Bronchial epithelial cell (primary cell): ENCODE data around the gene KIT. TPM values are rescaled to one million over a fixed set of nuclear protein-coding genes. Genes with fewer than 3 reads are reported as not detected.

Experiments used
- DNase-seq: peaks from one replicate; pipeline ENCODE4 v3.0.0-alpha.2; 2010; ENCODE audit warnings: low read depth
- FAIRE-seq: peaks from 2 replicates; lab custom pipeline; 2011; peaks lifted over from hg19 to GRCh38; lab: Jason Lieb, UNC
- H3K27me3 ChIP-seq: 2 replicates; pipeline ENCODE4 v1.5.1; 2011; ENCODE audit warnings: low read length; ENCODE audit not compliant: control insufficient read depth, insufficient read depth
- H3K36me3 ChIP-seq: 2 replicates; pipeline ENCODE4 v1.5.1; 2011; ENCODE audit warnings: low read length; ENCODE audit not compliant: control insufficient read depth, insufficient read depth
- H3K4me3 ChIP-seq: 2 replicates; pipeline ENCODE4 v1.5.1; 2011; ENCODE audit warnings: mild to moderate bottlenecking, low read depth, low read length, control low read depth
- total RNA-seq: library from RNA; depleted of rRNA; stranded (reverse); fragments of >200 nt; gene quantifications from 2 replicates; pipeline ENCODE4 v1.2.1, GENCODE V29; 2014
- TF ChIP-seq, protein P1 (sequence below): IDR thresholded peaks from 2 replicates; pipeline ENCODE4 v1.5.1; 2011; ENCODE audit warnings: mild to moderate bottlenecking, moderate library complexity, low read length, control low read depth, inconsistent platforms; ENCODE audit not compliant: insufficient read depth, severe bottlenecking

Gene KIT
- total RNA-seq, 1 donor from 2014 or later, result under 0.01 TPM

GRCh38 chr4:54746218-54746617 lies 88.5 kb downstream of the KIT start:
- no peak overlapping the region for H3K4me3 ChIP-seq
- TF ChIP-seq, protein P1, sequence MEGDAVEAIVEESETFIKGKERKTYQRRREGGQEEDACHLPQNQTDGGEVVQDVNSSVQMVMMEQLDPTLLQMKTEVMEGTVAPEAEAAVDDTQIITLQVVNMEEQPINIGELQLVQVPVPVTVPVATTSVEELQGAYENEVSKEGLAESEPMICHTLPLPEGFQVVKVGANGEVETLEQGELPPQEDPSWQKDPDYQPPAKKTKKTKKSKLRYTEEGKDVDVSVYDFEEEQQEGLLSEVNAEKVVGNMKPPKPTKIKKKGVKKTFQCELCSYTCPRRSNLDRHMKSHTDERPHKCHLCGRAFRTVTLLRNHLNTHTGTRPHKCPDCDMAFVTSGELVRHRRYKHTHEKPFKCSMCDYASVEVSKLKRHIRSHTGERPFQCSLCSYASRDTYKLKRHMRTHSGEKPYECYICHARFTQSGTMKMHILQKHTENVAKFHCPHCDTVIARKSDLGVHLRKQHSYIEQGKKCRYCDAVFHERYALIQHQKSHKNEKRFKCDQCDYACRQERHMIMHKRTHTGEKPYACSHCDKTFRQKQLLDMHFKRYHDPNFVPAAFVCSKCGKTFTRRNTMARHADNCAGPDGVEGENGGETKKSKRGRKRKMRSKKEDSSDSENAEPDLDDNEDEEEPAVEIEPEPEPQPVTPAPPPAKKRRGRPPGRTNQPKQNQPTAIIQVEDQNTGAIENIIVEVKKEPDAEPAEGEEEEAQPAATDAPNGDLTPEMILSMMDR, result no peak
- no peaks in the 10 kb centered on the region for H3K27me3 ChIP-seq
- DNase-seq, result no peak
- H3K36me3 ChIP-seq, result no peaks in the 10 kb centered on the region
- peak; percentile 28 for FAIRE-seq

DNA sequence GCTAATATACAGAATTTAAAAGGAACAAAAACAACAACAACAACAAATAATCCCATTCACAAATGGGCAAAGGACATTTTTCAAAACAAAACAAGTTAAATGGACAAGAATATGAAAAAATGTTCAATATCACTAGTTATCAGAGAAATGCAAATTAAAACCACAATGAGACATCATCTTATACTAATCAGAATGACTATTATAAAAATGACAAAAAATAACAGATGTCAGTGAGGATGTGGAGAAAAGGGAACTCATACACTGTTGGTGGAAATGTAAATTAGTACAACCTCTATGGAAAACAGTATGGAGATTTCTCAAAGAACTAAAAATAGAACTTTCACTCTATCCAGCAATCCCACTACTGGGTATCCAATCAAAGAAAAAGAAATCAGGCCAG lies 92.6 kb downstream of the KIT start:
- TF ChIP-seq, protein P1, result no peak
- no peaks in the 10 kb centered on the region for H3K36me3 ChIP-seq
- FAIRE-seq, result no peak
- no peak overlapping the region for H3K4me3 ChIP-seq
- no peak for DNase-seq
- no peaks in the 10 kb centered on the region for H3K27me3 ChIP-seq

- H3K27me3 ChIP-seq, result no peaks in the 10 kb centered on the region
- no peak for FAIRE-seq
- H3K36me3 ChIP-seq, result no peaks in the 10 kb centered on the region
- no peak for DNase-seq
- TF ChIP-seq, protein P1, result no peak
- H3K4me3 ChIP-seq, result no peak overlapping the region
Measured at GRCh38 chr4:54754394-54754793, 96.6 kb downstream of the KIT start.

- TF ChIP-seq, protein P1, result no peak
- DNase-seq (no peak), FAIRE-seq (no peak)
- Histone ChIP-seq H3K36me3 (no peaks in the 10 kb centered on the region), H3K27me3 (no peaks in the 10 kb centered on the region), H3K4me3 (no peak overlapping the region)
Measured at GRCh38 chr4:54764476-54764875, 106.7 kb downstream of the KIT start.

DNA sequence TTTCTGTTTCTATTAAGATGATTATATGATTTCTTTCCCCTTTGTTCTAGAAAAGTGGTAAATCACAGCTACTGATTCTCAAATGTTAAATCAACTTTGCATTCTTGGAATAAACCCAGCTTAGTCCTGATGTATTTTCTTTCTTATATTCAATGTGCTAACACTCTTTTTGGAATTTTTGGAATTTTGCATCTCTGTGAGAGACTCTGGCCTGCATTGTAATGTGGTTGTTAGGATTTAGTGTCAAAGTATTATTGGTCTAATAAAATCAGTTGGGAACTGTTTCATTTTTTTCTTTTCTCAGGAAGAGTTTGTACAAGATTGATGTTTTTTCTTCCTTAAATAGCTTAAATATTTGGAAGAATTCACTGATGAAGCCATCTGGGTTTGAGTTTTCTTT lies 109.6 kb downstream of the KIT start:
- FAIRE-seq, result no peak
- H3K4me3 ChIP-seq, result no peak overlapping the region
- TF ChIP-seq, protein P1, result no peak
- no peak for DNase-seq
- no peaks in the 10 kb centered on the region for H3K36me3 ChIP-seq
- no peaks in the 10 kb centered on the region for H3K27me3 ChIP-seq

GRCh38 chr4:54773022-54773421 lies 115.3 kb downstream of the KIT start:
- H3K4me3 ChIP-seq, result no peak overlapping the region
- no peaks in the 10 kb centered on the region for H3K36me3 ChIP-seq
- H3K27me3 ChIP-seq, result no peaks in the 10 kb centered on the region
- FAIRE-seq (no peak), DNase-seq (no peak)
- TF ChIP-seq, protein P1, result no peak
